Measurements from ENCODE around the gene PRIM2.
"Not testable (repeated sequence)": the region's sequence is repeated elsewhere in the genome, so short reads cannot be mapped to it uniquely, and the experiment has no call there.

PRIM2 gene

DNA sequence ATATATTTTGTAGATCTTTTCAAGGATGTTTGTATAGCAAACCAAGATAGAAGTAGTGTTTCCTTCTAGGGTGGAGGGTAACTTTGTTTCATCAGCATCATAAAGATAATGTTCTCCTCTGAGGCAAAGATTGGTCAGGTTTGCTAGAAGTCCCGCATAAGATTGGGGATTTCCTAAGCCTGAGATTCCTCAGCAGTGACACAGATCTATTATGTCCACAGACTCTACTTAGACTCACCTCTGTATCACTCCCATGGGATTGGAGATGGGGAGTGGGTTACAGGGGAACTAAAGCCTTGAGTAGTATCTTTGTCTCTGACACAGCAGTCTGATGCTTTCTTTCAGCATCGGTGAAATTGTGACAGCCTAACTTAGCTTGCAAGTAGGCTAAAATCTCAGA lies 341.1 kb downstream of the PRIM2 start:
- not testable (repeated sequence) for DNase-seq

DNA sequence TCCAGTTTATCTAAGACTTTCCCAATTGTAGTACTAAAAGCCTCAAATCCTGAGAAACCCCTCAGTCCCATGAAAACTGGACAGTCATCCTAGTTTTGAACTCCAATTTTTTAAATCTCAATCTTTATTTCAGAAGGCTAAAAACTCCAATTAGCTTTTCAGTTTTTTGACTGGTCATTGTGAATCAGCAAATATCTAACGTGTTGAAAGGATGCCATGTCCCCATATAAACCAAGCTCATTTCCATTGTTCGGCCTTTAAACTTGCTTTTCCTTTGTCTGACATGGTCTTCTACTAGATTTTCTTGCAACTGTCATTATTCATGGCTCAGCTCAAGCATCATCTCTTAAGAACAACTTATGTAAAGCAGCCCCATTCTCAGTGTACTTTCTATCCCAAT lies 342.4 kb downstream of the PRIM2 start:
- not testable (repeated sequence) for DNase-seq

DNA sequence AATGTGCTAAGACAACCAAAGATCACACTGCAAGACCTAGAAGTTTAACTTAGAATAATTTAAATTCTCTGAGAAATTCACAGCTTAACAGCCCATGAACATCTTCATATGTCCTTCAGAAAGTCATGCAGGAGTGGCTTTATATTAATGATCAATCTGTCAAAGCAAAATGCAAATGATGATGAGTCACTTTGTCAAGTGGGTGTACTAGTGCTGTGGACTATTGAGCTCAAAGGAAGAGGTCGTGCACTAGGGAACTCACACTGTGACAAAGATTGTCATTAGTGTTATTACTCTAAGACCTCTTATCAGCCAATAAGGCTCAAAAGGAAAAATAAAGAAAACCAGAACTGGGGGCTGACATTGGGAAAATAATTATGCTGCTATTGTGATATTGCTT lies 343.5 kb downstream of the PRIM2 start:
- DNase-seq = not testable (repeated sequence)

DNA sequence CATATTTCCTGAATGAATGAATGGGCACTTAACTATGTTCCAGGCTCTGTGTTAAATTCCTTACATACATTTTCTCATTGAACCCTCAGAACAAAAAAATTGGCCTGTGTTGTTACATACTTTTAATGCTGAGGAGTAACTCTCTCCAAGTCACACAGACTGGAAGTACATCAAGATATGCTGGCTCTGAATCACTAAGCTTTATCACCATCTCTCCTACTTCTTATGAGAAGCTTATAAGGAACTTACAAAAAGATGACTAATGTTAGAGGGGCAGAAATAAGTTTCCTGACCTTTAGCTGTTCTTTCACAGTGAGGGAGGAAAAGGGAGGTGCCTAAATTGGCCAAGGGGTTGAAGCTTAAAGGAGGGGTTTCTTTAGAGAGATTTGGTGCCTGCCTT lies 350.7 kb downstream of the PRIM2 start:
- DNase-seq = not testable (repeated sequence)

DNA sequence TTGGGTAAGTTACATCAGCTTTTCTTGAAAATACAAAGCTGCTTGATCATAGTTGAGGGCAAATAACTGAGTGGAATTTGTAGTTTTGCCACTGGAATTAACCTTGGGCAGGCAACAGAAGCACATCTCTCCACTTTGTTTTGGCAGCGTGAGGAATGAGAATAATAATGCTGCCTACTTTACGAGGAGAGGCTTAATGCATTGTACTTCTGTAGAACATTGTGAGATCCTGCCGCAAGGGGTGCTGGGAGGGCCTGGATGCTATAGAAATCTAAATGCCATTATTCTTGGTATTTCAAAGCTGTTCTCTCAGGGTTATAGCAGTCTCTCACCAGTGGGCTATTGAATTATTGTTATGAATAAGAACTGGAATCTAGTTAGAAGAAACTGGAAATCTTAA lies 353.8 kb downstream of the PRIM2 start:
- not testable (repeated sequence) for DNase-seq

DNA sequence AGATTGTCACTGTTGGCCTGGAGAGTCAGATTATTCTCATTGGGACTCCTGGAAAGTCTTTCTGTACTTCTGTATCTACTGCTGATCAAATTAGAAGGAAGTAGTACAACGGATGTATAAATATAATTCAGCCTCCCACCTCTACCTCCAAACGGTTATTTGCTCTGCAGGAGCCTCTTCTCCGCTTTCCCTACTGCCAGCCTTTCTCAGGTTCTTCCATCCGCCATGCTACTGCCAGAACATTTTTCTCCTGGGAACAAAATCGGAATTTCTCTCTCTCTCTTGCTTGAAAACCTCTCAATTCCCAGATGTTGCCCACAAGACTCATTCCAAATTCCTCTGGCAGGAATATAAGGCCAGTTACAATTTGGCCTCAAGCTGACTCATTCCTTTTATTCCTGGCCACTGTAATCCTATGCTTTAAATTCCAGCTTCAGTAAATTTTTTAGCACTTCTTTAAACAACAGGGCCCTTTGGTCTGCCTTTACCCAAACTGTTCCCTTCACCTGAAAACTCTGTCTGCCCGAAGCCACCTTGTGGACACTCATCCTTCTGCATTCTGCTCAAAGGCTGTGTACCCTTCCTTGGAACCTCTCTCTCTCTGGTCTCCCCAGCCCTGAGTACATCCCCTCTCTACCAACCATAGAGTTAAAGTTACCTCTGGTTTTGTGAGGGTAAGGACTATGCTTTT lies 354.7 kb downstream of the PRIM2 start:
- not testable (repeated sequence) for DNase-seq

DNA sequence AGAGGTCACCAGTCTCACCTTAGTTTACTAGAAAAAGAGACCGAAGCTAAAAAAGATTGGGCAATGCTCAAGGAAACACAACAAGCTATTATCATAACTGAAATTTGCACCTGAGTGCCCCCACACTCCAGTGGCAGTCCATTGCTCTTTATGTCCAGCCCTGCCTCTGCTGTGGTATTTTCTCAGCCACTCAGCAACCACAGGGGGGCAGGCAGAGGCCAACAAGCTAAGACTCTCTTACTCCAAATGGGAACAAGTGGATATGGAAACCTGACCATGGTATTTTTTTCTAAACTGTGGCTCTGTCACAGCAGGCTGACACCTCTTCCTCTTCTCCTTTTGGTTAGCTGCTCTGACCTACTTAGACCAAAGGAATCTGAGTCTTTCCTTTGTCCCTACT lies 355.9 kb downstream of the PRIM2 start:
- DNase-seq = not testable (repeated sequence)

DNA sequence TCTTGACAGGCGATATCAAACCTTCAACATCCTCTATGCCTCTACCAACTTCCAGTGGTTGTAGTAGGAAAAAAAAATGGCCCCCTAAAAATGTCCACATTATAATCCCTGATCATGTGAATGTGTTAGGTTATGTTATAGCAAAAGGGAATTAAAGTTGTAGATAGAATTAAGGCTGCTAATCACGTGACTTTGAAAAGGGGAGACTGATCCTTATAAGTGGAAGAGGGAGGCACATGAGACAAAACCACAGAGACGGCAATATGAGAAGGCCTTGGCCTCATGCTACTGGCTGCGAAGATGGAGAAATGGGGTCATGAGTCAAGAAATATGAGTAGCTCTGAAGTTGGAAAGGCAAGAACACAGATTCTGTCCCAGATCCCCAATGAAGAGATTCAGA lies 358.0 kb downstream of the PRIM2 start:
- not testable (repeated sequence) for DNase-seq

DNA sequence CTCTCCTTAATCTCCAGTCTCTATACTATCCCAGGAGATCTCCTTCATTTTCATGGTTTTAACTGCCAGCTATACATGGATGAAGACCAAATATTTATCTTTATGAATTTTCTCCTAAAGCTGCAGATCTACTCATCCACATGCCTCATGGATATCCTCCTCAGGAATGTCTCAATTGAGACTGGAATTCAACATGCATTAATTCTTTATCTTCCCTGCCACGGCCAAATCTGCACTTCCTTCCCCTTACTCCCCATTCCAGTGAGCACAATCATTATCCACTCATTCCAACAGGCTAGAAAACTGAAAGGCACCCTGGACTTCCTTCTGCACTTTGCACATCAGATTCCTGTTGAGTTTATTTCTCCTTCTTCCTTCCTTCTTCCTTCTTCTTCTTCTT lies 379.0 kb downstream of the PRIM2 start:
- DNase-seq = not testable (repeated sequence)

Data from inflammatory macrophage (primary cell).